Omental fat pad (tissue), 4 donors: ENCODE results near the gene ATXN10. TPM values are rescaled to one million over a fixed set of nuclear protein-coding genes. Genes with fewer than 3 reads are reported as not detected.
"Not testable (repeated sequence)": the region's sequence is repeated elsewhere in the genome, so short reads cannot be mapped to it uniquely, and the experiment has no call there.

Source experiments
- ATAC-seq: fragments of 150-250 bp; one replicate; pipeline ENCODE4 v1.9.1; 2016; ENCODE audit warnings: mild to moderate bottlenecking, moderate library complexity; ENCODE audit not compliant: low FRiP score
- DNase-seq: peaks from one replicate; pipeline ENCODE4 v3.0.0-alpha.2; 2019; ENCODE audit warnings: low spot score
- total RNA-seq, 4 donors: library from RNA; depleted of rRNA; stranded (reverse); fragments of >200 nt; gene quantifications; one replicate each; pipeline ENCODE4 v1.1.0, GENCODE V29; 2016
- TF ChIP-seq, protein P1 (sequence below), 3 donors: fragments of 450-650 bp; IDR thresholded peaks; one replicate each; pipeline ENCODE4 v1.5.1; 2016 to 2017; ENCODE audit warnings: antibody characterized with exemption in 3 of 3, mild to moderate bottlenecking in 3 of 3, moderate library complexity in 2 of 3

ATXN10 gene
- total RNA-seq, 4 donors from 2014 or later, result 80.9 to 127 (median 103) TPM

DNA sequence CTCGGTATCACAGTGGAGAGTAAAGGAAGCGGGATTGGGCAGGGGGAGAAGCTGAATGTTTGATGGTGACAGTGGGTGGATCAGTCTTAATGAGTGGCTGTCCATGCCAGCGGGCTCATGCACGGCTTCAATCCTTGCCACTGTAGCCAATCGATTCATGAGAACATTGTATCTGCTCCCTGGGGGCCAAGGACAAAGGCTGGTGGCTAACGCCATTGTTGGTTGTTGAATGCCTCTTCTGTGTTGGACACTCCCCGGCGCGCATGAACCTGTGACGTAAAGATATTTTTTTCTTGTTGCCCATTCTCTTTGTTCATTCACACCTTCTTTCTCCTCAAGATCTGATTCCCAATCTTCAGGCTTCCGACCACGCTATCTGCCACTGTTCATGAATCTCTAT lies 20.9 kb upstream of the ATXN10 start:
- ATAC-seq (no peak), DNase-seq (no peak)
- TF ChIP-seq, protein P1, sequence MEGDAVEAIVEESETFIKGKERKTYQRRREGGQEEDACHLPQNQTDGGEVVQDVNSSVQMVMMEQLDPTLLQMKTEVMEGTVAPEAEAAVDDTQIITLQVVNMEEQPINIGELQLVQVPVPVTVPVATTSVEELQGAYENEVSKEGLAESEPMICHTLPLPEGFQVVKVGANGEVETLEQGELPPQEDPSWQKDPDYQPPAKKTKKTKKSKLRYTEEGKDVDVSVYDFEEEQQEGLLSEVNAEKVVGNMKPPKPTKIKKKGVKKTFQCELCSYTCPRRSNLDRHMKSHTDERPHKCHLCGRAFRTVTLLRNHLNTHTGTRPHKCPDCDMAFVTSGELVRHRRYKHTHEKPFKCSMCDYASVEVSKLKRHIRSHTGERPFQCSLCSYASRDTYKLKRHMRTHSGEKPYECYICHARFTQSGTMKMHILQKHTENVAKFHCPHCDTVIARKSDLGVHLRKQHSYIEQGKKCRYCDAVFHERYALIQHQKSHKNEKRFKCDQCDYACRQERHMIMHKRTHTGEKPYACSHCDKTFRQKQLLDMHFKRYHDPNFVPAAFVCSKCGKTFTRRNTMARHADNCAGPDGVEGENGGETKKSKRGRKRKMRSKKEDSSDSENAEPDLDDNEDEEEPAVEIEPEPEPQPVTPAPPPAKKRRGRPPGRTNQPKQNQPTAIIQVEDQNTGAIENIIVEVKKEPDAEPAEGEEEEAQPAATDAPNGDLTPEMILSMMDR (IDR thresholded peaks at IDR 0.05), result no peak

- TF ChIP-seq, protein P1 (IDR thresholded peaks at IDR 0.05), result no peak
Observed at GRCh38 chr22:45651931-45652528, 19.6 kb upstream of the ATXN10 start.

GRCh38 chr22:45656577-45656976 lies 15.1 kb upstream of the ATXN10 start:
- DNase-seq, result no peak
- ATAC-seq, result no peak
- TF ChIP-seq, protein P1 (IDR thresholded peaks at IDR 0.05), result no peak

More at GRCh38 chr22:45651931-45652528, 19.6 kb upstream of the ATXN10 start:
- ATAC-seq (no peak), DNase-seq (no peak)

- DNase-seq (no peak), ATAC-seq (no peak)
- TF ChIP-seq, protein P1 (IDR thresholded peaks at IDR 0.05), result no peak
Observed at GRCh38 chr22:45657701-45658100, 13.9 kb upstream of the ATXN10 start.

DNA sequence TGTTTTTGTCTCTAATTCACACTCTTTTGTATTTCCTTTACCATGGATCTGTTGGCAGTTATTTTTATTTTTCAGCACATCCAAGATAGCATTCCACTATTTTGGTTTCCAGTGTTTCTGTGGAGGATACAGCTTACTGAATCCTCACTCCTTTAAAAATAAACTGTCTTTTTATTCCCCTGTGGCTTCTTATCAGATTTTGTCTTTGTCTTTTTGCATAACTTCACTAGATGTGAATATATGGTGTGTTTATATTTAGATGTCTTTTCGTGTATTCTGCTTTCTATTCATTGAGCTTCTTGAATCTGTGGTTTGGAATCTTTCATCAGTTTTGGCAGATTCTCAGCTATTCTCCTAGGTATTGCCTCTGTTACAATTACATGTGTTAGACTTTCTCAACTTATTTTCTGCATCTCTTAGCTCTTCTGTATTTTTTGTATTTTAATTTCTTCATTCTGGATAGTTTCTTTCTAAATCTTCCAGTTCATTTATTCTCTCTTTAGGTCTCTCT lies 7.4 kb upstream of the ATXN10 start:
- no peak for ATAC-seq
- no peak for DNase-seq
- TF ChIP-seq, protein P1 (IDR thresholded peaks at IDR 0.05), result no peak

DNA sequence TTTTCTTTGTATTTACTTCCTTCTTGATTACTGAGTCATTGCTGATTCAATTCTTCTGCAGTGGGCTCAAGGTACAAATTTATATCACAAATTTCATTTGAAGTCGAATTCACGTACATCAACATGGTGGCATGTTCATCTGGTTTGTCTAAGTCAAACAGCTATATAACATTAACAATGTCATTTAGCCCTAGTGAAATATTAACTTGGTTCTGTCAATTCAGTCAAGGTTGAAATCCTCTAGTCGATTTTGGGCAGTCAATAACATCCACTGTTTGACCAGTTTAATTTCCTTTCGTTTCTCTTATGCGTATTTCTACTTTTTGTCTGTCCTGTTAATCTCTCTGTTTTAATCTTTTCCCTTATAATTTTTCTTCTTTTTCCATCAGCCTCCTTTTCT lies 4.1 kb upstream of the ATXN10 start:
- ATAC-seq, result no peak
- DNase-seq, result no peak
- TF ChIP-seq, protein P1 (IDR thresholded peaks at IDR 0.05), result no peak

DNA sequence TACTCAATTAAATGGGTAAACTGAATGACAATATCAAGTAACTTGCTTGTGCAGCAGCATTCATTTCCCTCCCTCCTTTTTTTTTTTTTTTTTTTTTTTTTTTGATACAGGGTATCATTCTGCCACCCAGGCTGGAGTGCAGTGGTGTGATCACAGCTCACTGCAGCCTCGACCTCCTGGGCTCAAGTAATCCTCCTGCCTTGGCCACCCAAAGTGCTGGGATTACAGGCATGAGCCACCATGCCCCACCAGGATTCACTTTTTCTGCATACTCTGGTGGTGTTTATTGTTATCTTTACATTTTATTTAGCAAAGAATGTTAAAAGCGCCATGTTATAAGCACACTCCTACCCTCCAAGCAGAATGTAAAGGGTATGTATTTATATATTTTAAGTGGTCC lies 1.3 kb upstream of the ATXN10 start:
- ATAC-seq, DNase-seq: not testable (repeated sequence)
